GM12874 (cell line): ENCODE data around the gene COL27A1.

ENCODE experiments used
- CTCF ChIP-seq: IDR thresholded peaks from 2 replicates; pipeline ENCODE4 v1.5.1; 2011; ENCODE audit warnings: low read depth, mild to moderate bottlenecking, control low read depth, low read length, moderate library complexity; ENCODE audit not compliant: insufficient read depth

The COL27A1 gene

GRCh38 chr9:114312513-114312875 lies 157.2 kb downstream of the COL27A1 start:
- TF ChIP-seq CTCF = no peak

- no peak for TF ChIP-seq CTCF
These were observed 157.8 kb downstream of the COL27A1 start for GRCh38 chr9:114313186-114313585.

- no peak for TF ChIP-seq CTCF
These were observed 159.0 kb downstream of the COL27A1 start for GRCh38 chr9:114314256-114314867.

- no peak for TF ChIP-seq CTCF
These were observed 159.8 kb downstream of the COL27A1 start for GRCh38 chr9:114314881-114315722.

GRCh38 chr9:114315723-114316363 lies 160.5 kb downstream of the COL27A1 start:
- TF ChIP-seq CTCF = no peak

GRCh38 chr9:114316605-114317230 lies 161.4 kb downstream of the COL27A1 start:
- TF ChIP-seq CTCF = no peak
